Activated T-cell treated with anti-CD3 and anti-CD28 coated beads, Interleukin-2, amount 50 U/mL, for 72 hours (primary cell): ENCODE measurements around the gene KLK7. TPM values are rescaled to one million over a fixed set of nuclear protein-coding genes. Genes with fewer than 3 reads are reported as not detected.

Source experiments
- ATAC-seq, 2 donors: fragments of 150-1000 bp; cut with Tn5 transposase; replicated peaks in 1 of 2; 2 replicates each; pipeline ENCODE4 v1.10.0; 2021; ENCODE audit warnings: moderate library complexity in 2 of 2, mild to moderate bottlenecking in 1 of 2
- DNase-seq, 2 donors: peaks; one replicate each; pipeline ENCODE4 v3.0.0; 2021 to 2022; ENCODE audit warnings: mixed read lengths in 1 of 2
- H3K27ac Mint-ChIP-seq: one replicate; pipeline ENCODE4 v1.8.0; 2022; ENCODE audit warnings: mild to moderate bottlenecking, moderate library complexity, mixed read lengths
- H3K27me3 Mint-ChIP-seq: one replicate; pipeline ENCODE4 v1.8.0; 2022; ENCODE audit warnings: low read depth, mixed read lengths
- H3K36me3 Mint-ChIP-seq, 2 donors: one replicate each; pipeline ENCODE4 v1.8.0; 2022; ENCODE audit warnings: mixed read lengths in 2 of 2, mild to moderate bottlenecking in 1 of 2; ENCODE audit not compliant: insufficient read depth in 2 of 2
- H3K4me1 Mint-ChIP-seq: one replicate; pipeline ENCODE4 v1.8.0; 2022; ENCODE audit warnings: low read depth, mixed read lengths
- H3K4me3 Mint-ChIP-seq, 2 donors: one replicate each; pipeline ENCODE4 v1.8.0; 2022; ENCODE audit warnings: mild to moderate bottlenecking in 2 of 2, mixed read lengths in 2 of 2, moderate library complexity in 2 of 2
- H3K9me3 Mint-ChIP-seq, 2 donors: one replicate each; pipeline ENCODE4 v1.8.0; 2022; ENCODE audit warnings: mixed read lengths in 2 of 2
- total RNA-seq, 2 donors: library from RNA; stranded (reverse); gene quantifications; one replicate each; pipeline ENCODE4 v1.2.3, GENCODE V29; 2022

The KLK7 gene
- total RNA-seq, 2 donors from 2014 or later: not detected

DNA sequence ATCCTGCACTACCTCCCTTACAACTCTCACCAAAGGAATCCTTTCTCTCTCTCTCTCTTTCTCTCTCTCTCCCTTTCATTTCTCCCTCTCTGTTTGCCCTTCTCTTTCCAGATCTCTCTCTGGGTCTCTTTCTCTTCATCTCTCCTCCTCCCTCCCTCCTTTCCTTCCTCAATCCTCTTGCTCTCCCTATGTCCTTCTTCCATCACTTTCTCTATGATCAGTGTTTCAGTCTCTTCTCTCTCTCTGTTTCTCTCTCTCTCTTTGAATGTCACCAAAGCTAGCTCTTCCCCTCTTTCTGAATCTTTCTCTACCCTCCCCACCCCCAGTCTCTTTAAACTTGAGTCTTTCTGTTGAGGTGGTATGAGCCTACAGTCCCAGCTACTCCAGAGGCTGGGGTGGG is 52.7 kb downstream of the KLK7 start:
- Mint-ChIP-seq H3K36me3 (no peaks in the 10 kb centered on the region), H3K4me3 (no peak overlapping the region), H3K27ac (no peak overlapping the region), H3K4me1 (peaks cover 6% of the 10 kb centered on the region), H3K9me3 (no peaks in the 10 kb centered on the region), H3K27me3 (peaks cover 52% of the 10 kb centered on the region)
- ATAC-seq: no peak
- DNase-seq: no peak

DNA sequence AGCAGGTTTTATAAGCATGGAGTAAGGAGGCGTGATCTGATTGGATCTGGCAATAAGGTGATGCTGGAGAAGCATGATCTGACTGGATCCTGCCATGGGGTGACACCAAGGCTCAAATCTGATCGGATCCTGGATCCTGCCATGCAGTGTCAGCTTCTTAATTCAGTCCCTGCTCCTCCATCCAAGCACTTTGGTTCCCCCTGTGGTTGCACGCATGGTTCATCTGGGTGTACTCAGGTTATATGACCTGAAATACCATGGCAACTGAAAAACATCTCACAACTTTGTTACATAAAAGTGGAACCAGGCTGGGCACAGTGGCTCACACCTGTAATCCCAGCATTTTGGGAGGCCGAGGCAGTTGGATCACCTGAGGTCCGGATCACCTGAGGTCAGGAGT is 54.9 kb downstream of the KLK7 start:
- no peaks in the 10 kb centered on the region for H3K9me3 Mint-ChIP-seq
- ATAC-seq (no peak), DNase-seq (no peak)
- no peak overlapping the region for H3K27ac Mint-ChIP-seq
- H3K4me1 Mint-ChIP-seq: peaks cover 6% of the 10 kb centered on the region
- peaks cover 61% of the 10 kb centered on the region for H3K27me3 Mint-ChIP-seq
- no peak overlapping the region for H3K4me3 Mint-ChIP-seq
- H3K36me3 Mint-ChIP-seq: no peaks in the 10 kb centered on the region

Other genes starting within 250 kb of the KLK7 start
- not detected for gene GPR32, start 213.5 kb downstream of the KLK7 start, total RNA-seq
- gene ACP4, start 193.5 kb downstream of the KLK7 start, total RNA-seq: not detected
- 1 to 10 TPM; 1.7 to 2.3 TPM for gene KLK1, start 160.1 kb downstream of the KLK7 start, total RNA-seq
- gene KLK15, start 150.3 kb downstream of the KLK7 start, total RNA-seq: not detected
- gene KLK3, start 129.0 kb downstream of the KLK7 start, total RNA-seq: not detected
- under 1 TPM in 1 of 2 donors, not detected in 1; 0.63 TPM for gene KLK2, start 110.5 kb downstream of the KLK7 start, total RNA-seq
- gene KLK4, start 72.5 kb downstream of the KLK7 start, total RNA-seq: not detected
- not detected for gene KLK5, start 30.9 kb downstream of the KLK7 start, total RNA-seq
- not detected for gene KLK6, start 14.3 kb downstream of the KLK7 start, total RNA-seq
- gene KLK8, start 17.7 kb upstream of the KLK7 start, total RNA-seq: not detected
- not detected for gene KLK10, start 35.8 kb upstream of the KLK7 start, total RNA-seq
- gene KLK11, start 42.7 kb upstream of the KLK7 start, total RNA-seq: not detected
- not detected for gene KLK12, start 51.1 kb upstream of the KLK7 start, total RNA-seq
- gene KLK13, start 81.2 kb upstream of the KLK7 start, total RNA-seq: not detected
- gene KLK14, start 99.0 kb upstream of the KLK7 start, total RNA-seq: 1 to 10 TPM in 1 of 2 donors, under 1 TPM in 1; 0.69 to 1.2 TPM
- 10 to 100 TPM; 10.7 to 11.9 TPM for gene CTU1, start 124.5 kb upstream of the KLK7 start, total RNA-seq
- 1 to 10 TPM in 1 of 2 donors, under 1 TPM in 1; 0.74 to 1.6 TPM for gene SIGLEC9, start 141.0 kb upstream of the KLK7 start, total RNA-seq
- gene SIGLEC7, start 158.4 kb upstream of the KLK7 start, total RNA-seq: not detected
- 1 to 10 TPM; 1.7 to 2.6 TPM for gene CD33, start 241.2 kb upstream of the KLK7 start, total RNA-seq